H54 (cell line): ENCODE results near the gene TBCD.
"Not testable (repeated sequence)": the region's sequence is repeated elsewhere in the genome, so short reads cannot be mapped to it uniquely, and the experiment has no call there.

Experiments used
- DNase-seq: peaks from one replicate; pipeline ENCODE4 v3.0.0; 2011; ENCODE audit warnings: low spot score, mixed read lengths; ENCODE audit not compliant: insufficient read length
- FAIRE-seq: peaks from 3 replicates; lab custom pipeline; 2011; peaks lifted over from hg19 to GRCh38; lab: Jason Lieb, UNC
- POLR2A ChIP-seq: IDR thresholded peaks from 2 replicates; pipeline ENCODE4 v1.6.1; 2011; ENCODE audit warnings: low read depth, mild to moderate bottlenecking, low read length

The TBCD gene

DNA sequence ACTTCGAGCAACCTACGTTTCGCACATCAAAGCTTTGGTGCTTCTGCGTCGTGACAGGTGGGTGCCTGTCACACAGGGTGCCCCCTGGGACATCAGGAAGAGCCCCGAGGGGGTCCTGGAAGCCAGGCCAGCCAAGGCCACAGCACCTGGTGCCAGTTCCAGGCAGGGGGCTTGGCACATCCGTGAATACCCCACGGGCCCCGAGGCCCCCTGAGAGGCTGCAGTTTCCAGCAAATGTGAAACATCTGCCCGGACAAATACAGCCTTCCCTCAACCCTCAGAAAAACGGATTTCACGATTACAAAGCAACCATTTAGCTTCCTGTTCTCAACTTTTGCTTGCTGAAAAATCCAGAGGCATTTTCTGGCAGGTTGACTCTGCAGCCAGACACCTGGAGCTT, 218.2 kb downstream of the TBCD start:
- FAIRE-seq (no peak), DNase-seq (no peak)
- no peak for TF ChIP-seq POLR2A

DNA sequence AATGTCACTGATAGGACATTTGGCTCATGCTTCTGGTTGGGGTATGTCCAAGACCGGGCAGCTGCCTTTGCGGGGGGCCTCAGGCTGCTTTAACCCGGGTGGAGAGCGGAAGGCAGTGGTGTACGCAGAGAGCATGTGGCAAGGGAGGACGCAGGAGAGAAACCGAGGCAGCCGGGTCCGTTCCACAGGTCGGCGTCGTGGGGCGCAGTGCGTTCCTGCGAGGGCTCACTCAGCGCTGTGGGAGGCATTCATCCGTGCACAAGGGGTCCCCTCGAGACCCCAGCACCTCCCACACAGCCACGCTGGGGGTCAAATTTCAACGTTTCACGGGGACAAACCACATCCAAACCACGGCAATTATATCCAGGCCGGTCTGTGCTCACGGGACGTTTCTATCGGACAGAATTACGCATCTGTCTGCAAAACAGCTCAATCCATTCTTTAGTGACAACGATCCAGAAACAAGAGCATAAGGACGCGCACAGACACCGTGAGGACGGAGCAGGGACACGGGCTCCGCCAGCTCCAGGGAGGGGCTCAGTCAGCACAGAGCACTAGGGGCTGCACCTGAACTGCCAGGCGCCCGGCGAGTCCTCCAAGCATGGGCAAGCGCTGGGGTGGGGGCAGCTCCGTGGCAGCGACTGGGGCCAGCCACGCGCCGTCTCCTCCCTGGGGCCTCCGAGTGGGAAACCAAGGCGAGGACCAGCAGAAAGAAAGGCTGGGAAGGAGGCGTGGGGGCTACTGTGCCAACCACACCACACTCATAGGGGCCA, 219.1 kb downstream of the TBCD start:
- no peak for TF ChIP-seq POLR2A
- DNase-seq (no peak), FAIRE-seq (no peak)

DNA sequence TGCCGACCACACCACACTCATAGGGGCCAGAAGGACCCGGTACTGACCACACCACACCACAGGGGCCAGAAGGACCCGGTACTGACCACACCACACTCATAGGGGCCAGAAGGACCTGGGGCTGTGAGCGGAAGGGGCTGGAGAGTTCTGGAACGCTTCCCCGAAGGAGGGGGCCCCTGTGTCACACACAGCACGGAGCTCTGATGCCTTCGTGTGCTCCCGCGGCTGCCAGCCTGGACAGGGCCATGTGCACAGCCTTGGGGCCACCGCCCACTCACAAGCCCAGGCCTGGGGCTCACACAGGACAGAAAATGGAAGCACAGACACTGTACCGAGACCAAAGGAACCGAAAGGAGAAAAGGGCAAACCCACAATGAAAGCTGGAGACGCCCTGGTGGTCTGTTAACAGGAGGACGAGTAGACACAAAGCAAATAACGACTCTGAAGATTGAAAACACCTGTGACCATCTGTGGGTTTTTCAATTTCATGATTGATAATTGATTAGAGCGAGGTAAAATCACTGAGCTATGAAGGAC, 221.0 kb downstream of the TBCD start:
- no peak for FAIRE-seq
- TF ChIP-seq POLR2A = no peak
- no peak for DNase-seq

DNA sequence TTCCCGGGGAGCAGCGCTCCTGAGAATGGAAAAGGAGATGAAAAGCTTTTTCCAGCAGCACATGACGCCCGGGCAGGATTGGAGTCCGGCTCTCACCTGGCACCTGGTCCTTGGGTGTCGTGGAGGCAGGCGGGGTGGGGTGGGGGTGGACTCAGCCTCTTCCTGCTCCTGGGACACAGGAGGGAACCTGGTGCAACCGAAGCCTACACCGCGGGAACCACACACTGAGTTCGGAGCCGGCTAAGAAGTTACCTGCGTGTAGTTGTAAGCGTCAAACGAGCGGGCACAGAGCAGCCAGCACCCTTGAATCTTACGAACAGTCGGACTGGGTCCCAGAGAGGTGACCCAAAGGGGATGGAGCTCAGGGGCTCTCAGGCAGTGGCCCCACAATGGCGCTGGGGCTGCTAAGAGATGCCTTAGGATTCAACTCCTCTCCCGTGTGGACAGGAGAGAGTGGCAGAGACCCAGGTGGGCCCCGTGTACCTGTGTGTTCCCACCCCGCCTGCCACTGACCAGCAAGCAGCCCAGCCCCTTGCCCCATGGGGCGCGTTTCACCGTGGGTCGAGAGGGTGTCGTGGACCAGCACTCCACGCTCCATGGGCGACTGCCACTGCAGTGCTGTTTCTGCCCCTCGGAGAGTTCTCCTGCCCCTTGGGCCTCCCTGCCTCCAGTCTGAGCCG, 221.7 kb downstream of the TBCD start:
- no peak for FAIRE-seq
- no peak for DNase-seq
- TF ChIP-seq POLR2A = no peak

DNA sequence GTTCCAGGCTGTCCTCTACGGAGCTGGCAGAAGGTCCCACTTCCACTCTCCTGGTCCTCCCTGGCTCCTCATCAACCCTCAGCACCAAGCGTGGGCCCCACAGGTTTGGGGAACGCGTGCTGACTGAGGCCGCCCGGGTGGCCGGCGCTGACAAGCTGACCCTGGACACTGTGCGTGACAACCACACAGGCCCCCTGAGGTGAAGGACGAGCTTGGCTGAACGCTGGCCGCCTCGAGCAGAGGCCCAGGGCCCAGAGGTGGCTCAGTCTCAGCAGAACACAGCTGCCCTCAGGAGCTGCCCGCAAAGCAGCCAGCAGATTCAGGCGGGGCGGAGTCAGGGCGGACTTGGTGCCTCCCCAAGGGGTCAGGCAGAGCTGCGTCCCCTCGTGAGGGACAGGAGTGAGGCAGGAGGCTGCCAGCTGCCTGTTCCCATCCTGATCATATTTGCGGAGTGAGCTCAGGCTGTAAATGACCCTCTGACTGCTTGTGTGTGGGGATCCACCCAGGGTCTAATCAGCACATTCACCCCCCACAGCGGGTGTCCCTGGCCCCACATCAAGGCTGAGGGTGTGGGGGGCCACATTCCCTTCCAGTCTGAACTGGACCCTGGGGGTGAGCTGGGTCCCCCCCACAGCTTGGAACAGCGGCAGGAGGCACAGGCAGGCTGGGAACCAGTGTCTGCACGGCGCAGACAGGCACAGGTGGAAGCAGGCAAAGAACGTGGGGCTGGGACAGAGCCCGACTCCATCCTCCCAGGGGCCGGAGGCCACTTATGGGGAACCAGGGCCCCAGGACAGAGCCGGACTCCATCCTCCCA, 222.5 kb downstream of the TBCD start:
- TF ChIP-seq POLR2A = no peak
- FAIRE-seq (no peak), DNase-seq (no peak)

DNA sequence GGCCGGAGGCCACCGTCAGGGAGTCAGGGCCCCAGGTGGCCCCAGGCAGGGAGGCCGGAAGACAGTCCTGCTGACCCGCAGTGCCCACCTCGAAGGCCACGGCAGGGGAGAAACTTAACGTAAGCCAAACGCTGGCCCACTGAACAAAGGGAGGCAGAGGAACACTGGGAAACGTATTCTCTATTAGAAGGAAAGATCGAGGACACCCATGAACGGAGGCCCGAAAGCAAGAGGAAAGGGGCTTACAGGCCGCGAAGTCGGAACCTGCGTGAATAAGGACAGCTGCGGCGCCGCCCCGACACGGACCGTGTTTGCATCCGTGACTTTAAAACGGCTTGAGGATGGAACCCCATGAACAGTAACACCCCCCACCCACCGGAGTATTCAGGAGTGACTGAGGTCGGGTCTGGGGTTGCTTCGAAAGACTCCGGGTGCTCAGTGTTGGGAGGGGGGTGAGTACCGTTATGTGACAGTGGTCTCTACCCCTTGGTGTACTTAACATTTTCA, 225.2 kb downstream of the TBCD start:
- TF ChIP-seq POLR2A = no peak
- no peak for DNase-seq
- FAIRE-seq = no peak

DNA sequence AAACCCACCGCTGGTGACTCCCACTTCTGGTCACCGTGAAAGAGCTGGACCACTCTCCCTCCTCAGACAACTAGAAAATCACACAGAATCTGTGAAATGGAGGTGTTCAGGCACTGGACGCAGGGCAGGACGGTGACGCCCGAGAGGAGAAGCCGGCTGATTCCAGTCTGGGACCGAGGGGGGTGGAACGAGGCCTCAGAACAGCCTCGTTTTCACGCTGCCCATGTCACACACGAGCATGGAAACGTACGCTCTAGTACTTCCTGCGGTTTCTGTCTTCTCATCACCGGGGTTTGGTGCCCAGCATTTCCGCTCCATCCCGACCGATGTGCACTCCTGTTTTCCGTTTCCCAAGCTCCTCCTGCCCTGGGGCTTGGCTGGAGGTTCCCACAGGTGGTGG, 225.7 kb downstream of the TBCD start:
- FAIRE-seq (no peak), DNase-seq (no peak)

DNA sequence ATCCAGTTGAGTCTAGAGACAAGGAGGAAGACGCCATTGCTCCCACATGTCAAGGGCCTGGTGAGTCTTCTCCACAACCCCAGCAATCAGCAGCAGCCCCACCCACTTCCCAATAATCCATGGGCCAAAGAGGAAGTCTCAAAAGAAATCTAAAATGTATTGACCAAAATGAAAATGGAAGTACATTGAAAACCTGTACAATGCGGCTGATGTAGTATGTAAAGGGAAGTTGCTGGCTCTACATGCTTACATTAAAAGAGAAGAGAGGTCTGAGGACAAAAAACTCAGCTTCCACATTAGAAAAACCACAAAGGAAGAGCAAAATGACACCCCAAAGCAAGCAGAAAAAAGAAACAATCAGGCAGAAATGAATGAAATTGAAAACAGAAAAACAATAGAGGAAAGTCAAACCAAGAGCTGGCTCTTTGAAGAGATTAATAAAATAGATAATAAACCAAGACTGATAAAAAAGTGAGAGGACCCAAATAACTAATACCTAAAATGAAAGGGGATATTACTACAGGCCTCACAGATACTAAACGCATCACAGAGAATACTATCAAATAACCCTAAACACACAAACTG, 227.0 kb downstream of the TBCD start:
- FAIRE-seq = no peak
- DNase-seq = no peak

More for the DNA sequence above, 225.7 kb downstream of the TBCD start:
- TF ChIP-seq POLR2A = no peak

DNA sequence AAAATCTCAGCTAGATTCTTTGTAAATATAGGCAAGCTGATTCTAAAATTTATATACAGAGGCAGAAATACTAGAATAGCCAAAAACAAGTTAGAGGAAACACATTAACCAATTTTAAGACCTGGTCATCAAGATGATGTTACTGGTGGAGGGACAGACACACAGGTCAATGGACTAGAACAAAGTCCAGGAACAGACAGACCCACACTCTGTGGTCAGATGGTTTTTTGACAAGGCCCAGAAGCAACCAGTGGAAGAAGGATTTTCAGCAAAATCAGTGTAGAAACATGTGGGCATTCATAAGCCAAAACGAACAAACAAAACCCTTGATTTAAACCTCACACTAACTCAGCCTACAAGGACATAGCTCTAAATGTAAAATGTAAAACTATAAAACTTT, 227.9 kb downstream of the TBCD start:
- DNase-seq (no peak), FAIRE-seq (no peak)
- TF ChIP-seq POLR2A = no peak

More for the DNA sequence above, 227.0 kb downstream of the TBCD start:
- no peak for TF ChIP-seq POLR2A

DNA sequence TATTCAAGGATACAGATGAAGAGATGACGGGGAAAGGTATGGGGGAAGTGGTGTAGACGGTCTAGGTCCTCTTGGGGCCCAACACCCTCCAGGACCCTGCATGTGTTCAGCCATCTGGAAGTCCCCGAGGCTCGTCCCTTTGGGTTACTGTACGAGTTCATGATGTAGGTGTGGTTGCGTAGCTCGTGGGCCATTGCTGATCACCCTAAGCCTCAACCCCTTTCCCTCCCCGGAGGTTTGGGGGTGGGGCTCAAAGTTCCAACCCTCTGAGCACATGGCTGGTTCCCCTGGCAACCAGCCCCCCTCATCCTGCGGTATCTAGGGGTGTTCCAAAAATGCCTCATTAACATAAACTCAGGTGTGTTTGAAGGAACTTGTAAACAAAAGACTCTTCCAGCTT, 228.8 kb downstream of the TBCD start:
- no peak for DNase-seq
- no peak for FAIRE-seq
- TF ChIP-seq POLR2A = no peak

DNA sequence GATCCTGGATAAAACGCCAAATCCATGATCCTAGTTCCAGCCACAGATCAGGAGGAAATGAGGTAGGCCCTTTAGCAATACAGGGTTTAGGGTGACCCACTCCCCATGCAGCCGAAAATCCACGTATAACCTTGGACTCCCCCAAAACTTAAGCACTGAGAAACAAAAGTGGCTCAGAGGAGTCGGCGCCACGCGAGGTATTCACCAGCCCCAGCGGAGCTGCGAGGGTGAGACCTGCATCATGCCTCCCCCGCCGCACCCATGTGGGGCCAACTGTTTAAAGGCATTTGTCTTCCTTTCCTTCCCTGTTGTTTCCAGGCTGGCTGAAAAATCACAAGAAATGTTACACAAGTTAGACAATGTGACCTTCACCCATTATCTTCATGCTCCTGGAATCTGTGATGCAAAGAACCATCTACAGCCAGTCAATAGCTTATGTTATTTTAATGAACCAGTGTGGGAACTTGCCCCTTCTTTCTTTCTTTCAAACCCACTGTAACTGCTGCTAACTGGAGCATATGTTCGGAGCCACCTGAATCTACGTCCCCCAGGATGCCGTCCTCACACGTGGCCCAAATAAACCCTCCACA, 229.4 kb downstream of the TBCD start:
- DNase-seq (no peak), FAIRE-seq (no peak)
- no peak for TF ChIP-seq POLR2A

DNA sequence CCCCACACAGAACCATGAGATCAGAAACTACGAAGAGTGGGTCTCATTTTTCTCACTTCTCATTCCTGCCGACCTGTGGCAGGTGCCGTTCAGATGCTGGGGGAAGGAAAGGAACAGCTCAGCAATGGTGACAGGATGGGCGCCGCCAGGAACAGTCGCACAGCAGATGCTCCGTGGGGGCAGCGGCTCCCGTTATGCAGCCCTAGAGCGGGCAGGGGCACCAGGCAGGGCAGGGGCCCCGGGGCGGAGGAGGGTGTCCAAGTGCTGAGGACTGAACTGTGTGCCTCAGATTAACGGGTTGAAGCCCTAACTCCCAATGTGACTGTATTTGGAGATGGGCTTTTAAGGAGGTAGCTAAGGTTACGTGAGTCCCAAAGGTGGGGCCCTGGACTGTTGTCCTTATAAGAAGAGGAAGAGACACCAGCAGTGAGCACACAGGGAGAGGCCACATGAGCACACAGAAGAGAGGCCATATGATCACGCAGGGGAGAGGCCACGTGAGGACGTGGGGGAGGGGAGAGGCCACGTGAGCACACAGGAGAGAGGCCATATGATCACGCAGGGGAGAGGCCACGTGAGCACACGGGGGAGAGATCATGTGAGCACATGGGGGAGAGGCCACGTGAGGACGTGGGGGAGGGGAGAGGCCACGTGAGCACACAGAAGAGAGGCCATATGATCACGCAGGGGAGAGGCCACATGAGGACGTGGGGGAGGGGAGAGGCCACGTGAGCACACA, 231.8 kb downstream of the TBCD start:
- no peak for FAIRE-seq
- DNase-seq = no peak
- no peak for TF ChIP-seq POLR2A

DNA sequence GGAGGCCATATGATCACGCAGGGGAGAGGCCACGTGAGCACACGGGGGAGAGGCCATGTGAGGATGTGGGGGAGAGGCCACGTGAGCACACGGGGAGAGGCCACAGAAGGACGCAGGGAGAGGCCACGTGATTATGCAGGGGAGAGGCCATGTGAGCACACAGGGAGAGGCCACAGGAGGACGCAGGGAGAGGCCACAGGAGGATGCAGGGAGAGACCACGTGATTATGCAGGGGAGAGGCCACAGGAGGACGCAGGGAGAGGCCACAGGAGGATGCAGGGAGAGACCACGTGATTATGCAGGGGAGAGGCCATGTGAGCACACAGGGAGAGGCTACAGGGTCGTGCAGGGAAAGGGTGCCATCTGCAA, 232.4 kb downstream of the TBCD start:
- FAIRE-seq = not testable (repeated sequence)

More for the DNA sequence above, 232.4 kb downstream of the TBCD start:
- not testable (repeated sequence) for DNase-seq
